IMR-90 (cell line): ENCODE data around the gene DOCK4. TPM values are rescaled to one million over a fixed set of nuclear protein-coding genes. Genes with fewer than 3 reads are reported as not detected.

ENCODE experiments used
- ATAC-seq: fragments of 200-7000 bp; cut with Tn5 transposase; 2 replicates; pipeline ENCODE4 v1.9.1; 2020; ENCODE audit warnings: low read depth, mild to moderate bottlenecking, moderate library complexity
- BruUV-seq: library from RNA; stranded (reverse); fragments of 400-500 nt; replicated peaks from 2 replicates; lab custom pipeline; 2021; lab: Mats Ljungman, UMichigan
- CTCF ChIA-PET: fragments of 300-600 bp; formaldehyde crosslinking; extraction: SDS; loops from one replicate; lab custom pipeline; 2021; ENCODE audit warnings: antibody characterized with exemption; lab: Yijun Ruan, JAX
- POLR2A ChIA-PET: fragments of 300-600 bp; sonication (Branson Sonifier 250); formaldehyde crosslinking; loops from one replicate; lab custom pipeline; 2022; ENCODE audit warnings: antibody characterized with exemption; ENCODE audit not compliant: unreplicated experiment; lab: Charles Lee
- DNase-seq: peaks from one replicate; pipeline ENCODE4 v3.0.0; 2013
- H2AFZ ChIP-seq: replicated peaks from 2 replicates; pipeline ENCODE3; 2013; ENCODE audit warnings: low read length, mild to moderate bottlenecking; ENCODE audit not compliant: poor library complexity
- H2AK5ac ChIP-seq: 2 replicates; pipeline ENCODE4 v1.6.1; 2013; ENCODE audit warnings: low read depth, low read length, inconsistent platforms
- H2AK9ac ChIP-seq: replicated peaks from 2 replicates; pipeline ENCODE3; 2013; ENCODE audit warnings: mild to moderate bottlenecking, low read depth, low read length, moderate library complexity; ENCODE audit not compliant: poor library complexity
- H2BK120ac ChIP-seq: 2 replicates; pipeline ENCODE4 v1.6.1; 2013; ENCODE audit warnings: low read depth, low read length, inconsistent platforms
- H2BK15ac ChIP-seq: 3 replicates; pipeline ENCODE4 v1.6.1; 2013; ENCODE audit warnings: low read depth, low read length, inconsistent platforms
- H2BK20ac ChIP-seq: 2 replicates; pipeline ENCODE4 v1.6.1; 2013; ENCODE audit warnings: low read depth, mild to moderate bottlenecking, inconsistent platforms, low read length, moderate library complexity
- H2BK5ac ChIP-seq: 2 replicates; pipeline ENCODE4 v1.6.1; 2013; ENCODE audit warnings: mild to moderate bottlenecking, low read depth, low read length, inconsistent platforms; ENCODE audit not compliant: poor library complexity, severe bottlenecking
- H3K14ac ChIP-seq: replicated peaks from 2 replicates; pipeline ENCODE4 v1.6.1; 2013; ENCODE audit warnings: low read depth, low read length, inconsistent platforms
- H3K18ac ChIP-seq: 2 replicates; pipeline ENCODE4 v1.6.1; 2013; ENCODE audit warnings: low read depth, low read length, control low read depth
- H3K23ac ChIP-seq: 2 replicates; pipeline ENCODE4 v1.6.1; 2013; ENCODE audit warnings: low read depth, low read length, inconsistent platforms
- H3K27ac ChIP-seq: 2 replicates; pipeline ENCODE4 v1.5.1; 2013; ENCODE audit warnings: mild to moderate bottlenecking, control low read depth, low read length; ENCODE audit not compliant: insufficient read depth
- H3K27me3 ChIP-seq: 2 replicates; pipeline ENCODE4 v1.6.1; 2013; ENCODE audit warnings: low read length; ENCODE audit not compliant: control insufficient read depth, insufficient read depth
- H3K36me3 ChIP-seq: 2 replicates; pipeline ENCODE4 v1.6.1; 2013; ENCODE audit warnings: low read length, mixed read lengths; ENCODE audit not compliant: control insufficient read depth, insufficient read depth
- H3K4ac ChIP-seq: 2 replicates; pipeline ENCODE4 v1.6.1; 2013; ENCODE audit warnings: low read depth, low read length, inconsistent platforms
- H3K4me1 ChIP-seq: 2 replicates; pipeline ENCODE4 v1.6.1; 2013; ENCODE audit warnings: low read length, mixed read lengths; ENCODE audit not compliant: control insufficient read depth, insufficient read depth
- H3K4me2 ChIP-seq: 2 replicates; pipeline ENCODE4 v1.6.1; 2013; ENCODE audit warnings: low read depth, mild to moderate bottlenecking, control low read depth, low read length, moderate library complexity
- H3K4me3 ChIP-seq: 2 replicates; pipeline ENCODE4 v1.5.1; 2013; ENCODE audit warnings: low read depth, mild to moderate bottlenecking, control low read depth, low read length, moderate library complexity; ENCODE audit not compliant: insufficient read depth
- H3K56ac ChIP-seq: 2 replicates; pipeline ENCODE4 v1.6.1; 2013; ENCODE audit warnings: low read length, inconsistent platforms; ENCODE audit not compliant: insufficient read depth; ENCODE audit errors: extremely low read depth
- H3K79me1 ChIP-seq, 2 experiments: 2 replicates each; pipeline ENCODE4 v1.6.1; 2013; ENCODE audit warnings: low read length in 2 of 2, inconsistent platforms in 1 of 2, low read depth in 1 of 2
- H3K9ac ChIP-seq: 2 replicates; pipeline ENCODE4 v1.6.1; 2013; ENCODE audit warnings: low read depth, low read length, control low read depth
- H3K9me1 ChIP-seq: 2 replicates; pipeline ENCODE4 v1.6.1; 2013; ENCODE audit warnings: low read length, inconsistent platforms; ENCODE audit not compliant: insufficient read depth
- H3K9me3 ChIP-seq: 2 replicates; pipeline ENCODE4 v1.6.1; 2013; ENCODE audit warnings: low read length; ENCODE audit not compliant: control insufficient read depth, insufficient read depth
- H4K20me1 ChIP-seq: 2 replicates; pipeline ENCODE4 v1.6.1; 2013; ENCODE audit warnings: low read length, inconsistent platforms; ENCODE audit not compliant: insufficient read depth
- H4K5ac ChIP-seq: 2 replicates; pipeline ENCODE4 v1.6.1; 2013; ENCODE audit warnings: mild to moderate bottlenecking, low read depth, low read length, control low read depth
- H4K8ac ChIP-seq, 2 experiments: 2 replicates each; pipeline ENCODE4 v1.6.1; 2013; ENCODE audit warnings: low read depth in 2 of 2, low read length in 2 of 2, control low read depth in 1 of 2, inconsistent platforms in 1 of 2
- H4K91ac ChIP-seq: 2 replicates; pipeline ENCODE4 v1.6.1; 2013; ENCODE audit warnings: low read depth, low read length, inconsistent platforms; ENCODE audit not compliant: insufficient read depth
- BHLHE40 ChIP-seq: fragments of 150-350 bp; IDR thresholded peaks from 2 replicates; pipeline ENCODE4 v1.6.1; 2016; ENCODE audit warnings: mild to moderate bottlenecking, low read depth, low read length
- CHD1 ChIP-seq: IDR thresholded peaks from 2 replicates; pipeline ENCODE4 v1.6.1; 2012; ENCODE audit warnings: low read depth, low read length, improper control_type of control experiment
- MXI1 ChIP-seq: IDR thresholded peaks from 2 replicates; pipeline ENCODE4 v1.6.1; 2012; ENCODE audit warnings: low read depth, mild to moderate bottlenecking, low read length, moderate library complexity, borderline replicate concordance
- SMC3 ChIP-seq: fragments of 150-350 bp; IDR thresholded peaks from 2 replicates; pipeline ENCODE4 v1.6.1; 2016; ENCODE audit warnings: low read depth, mild to moderate bottlenecking, antibody characterized with exemption, low read length, moderate library complexity
- WGBS, 2 experiments: methylation state at CpG; one replicate each; pipeline versions ENCODE4 v1.1.5 to v1.1.7; 2013; ENCODE audit warnings: missing lambda C conversion rate in 2 of 2; ENCODE audit not compliant: insufficient read length in 1 of 2; ENCODE audit errors: extremely low coverage in 2 of 2; 5-methylcytosine and 5-hydroxymethylcytosine counted together
- dilution Hi-C: fragments of 300-500 bp; cut with HindIII; formaldehyde crosslinking; loops from one replicate; pipeline ENCODE4 v1.14.3; 2018; ENCODE audit warnings: low sequenced_read_pairs; ENCODE audit not compliant: unreplicated experiment
- in situ Hi-C: fragments of 300-500 bp; cut with MboI; formaldehyde crosslinking; loops from 3 replicates; pipeline ENCODE4 v1.14.3; 2019; ENCODE audit warnings: low sequenced_read_pairs, inconsistent platforms, mixed read lengths
- intact Hi-C: fragments of 100-400 bp; cut with micrococcal nuclease; formaldehyde crosslinking; loops from 2 replicates; pipeline ENCODE4 v1.10.0; 2022
- polyA plus RNA-seq, 3 experiments: library from polyadenylated mRNA; depleted of rRNA; stranded (reverse); fragments of >200 nt; gene quantifications; 2 replicates each; pipeline ENCODE4 v1.2.3, GENCODE V29; 2012; ENCODE audit warnings: low replicate concordance in 1 of 3
- total RNA-seq: library from RNA; depleted of rRNA; stranded (reverse); fragments of >200 nt; gene quantifications from 2 replicates; pipeline ENCODE4 v1.2.3, GENCODE V29; 2012

Gene DOCK4
- total and polyA plus RNA-seq, 2 of the 4 experiments (the other 2 are of a cell fraction) = 4.4 to 12.2 TPM

- no peak overlapping the region for H4K8ac ChIP-seq
- H3K4ac ChIP-seq = no peak overlapping the region
- no peak for DNase-seq
- no peak overlapping the region for H2AK9ac ChIP-seq
- 0 out of 2 replicates have a peak, but pooled peaks cover 2% of the 10 kb centered on the region for H3K9me1 ChIP-seq
- in situ Hi-C loops (no loop called here), dilution Hi-C loops (no loop called here), intact Hi-C loops (no loop called here)
- WGBS, 2 experiments = no CpG with 5 or more reads among the region's 1 CpG
- no peak overlapping the region for H3K18ac ChIP-seq
- H2BK120ac ChIP-seq = no peak overlapping the region
- H3K27me3 ChIP-seq = no peaks in the 10 kb centered on the region
- H4K91ac ChIP-seq = no peak overlapping the region
- H3K56ac ChIP-seq = no peak overlapping the region
- ATAC-seq = no peak
- ChIA-PET POLR2A (no interaction called here), CTCF (no interaction called here)
- no peaks in the 10 kb centered on the region for H4K20me1 ChIP-seq
- H2BK5ac ChIP-seq = no peak overlapping the region
- no peak overlapping the region for H3K27ac ChIP-seq
- no peak overlapping the region for H2BK15ac ChIP-seq
- no peak overlapping the region for H4K5ac ChIP-seq
- peaks cover 3 to 9% of the 10 kb centered on the region in 2 experiments for H3K79me1 ChIP-seq
- BruUV-seq = no TSS peak
- no peak overlapping the region for H3K9ac ChIP-seq
- no peak overlapping the region for H2AFZ ChIP-seq
- H3K4me2 ChIP-seq = no peak overlapping the region
- H3K4me3 ChIP-seq = no peak overlapping the region
- no peaks in the 10 kb centered on the region for H3K9me3 ChIP-seq
- no peak overlapping the region for H3K23ac ChIP-seq
- 0 out of 2 replicates have a peak, but pooled peaks cover 3% of the 10 kb centered on the region for H3K4me1 ChIP-seq
- H2AK5ac ChIP-seq = no peak overlapping the region
- H3K14ac ChIP-seq = no peak overlapping the region
- no peaks in the 10 kb centered on the region for H3K36me3 ChIP-seq
- no peak for TF ChIP-seq SMC3
- no peak for TF ChIP-seq MXI1
- no peak for TF ChIP-seq BHLHE40
- TF ChIP-seq CHD1 = no peak
- no peak overlapping the region for H2BK20ac ChIP-seq
Measured at GRCh38 chr7:112135815-112136214, 70.4 kb downstream of the DOCK4 start.
